ENCODE measurements around the gene CALCOCO1. TPM values are rescaled to one million over a fixed set of nuclear protein-coding genes. Genes with fewer than 3 reads are reported as not detected.

The CALCOCO1 gene
- total and polyA plus RNA-seq, 9 of the 15 experiments (the other 6 are each of a cell fraction or from before 2014, with no cell fraction given): 1.9 to 31.8 (median 11.0) TPM

- TF ChIP-seq MGA (IDR thresholded peaks at IDR 0.05) (no peak), NR2F6 (CRISPR knock-in tag; IDR thresholded peaks at IDR 0.05) (no peak), ATF2 (CRISPR knock-in tag; IDR thresholded peaks at IDR 0.05) (no peak), POLR2B (IDR thresholded peaks at IDR 0.05; ENCODE audit: low read depth, partially characterized antibody) (no peak), KLF16 (IDR thresholded peaks at IDR 0.05) (no peak), SMAD1 (IDR thresholded peaks at IDR 0.05; ENCODE audit: low read depth, low read length, partially characterized antibody) (no peak), CHD4 (IDR thresholded peaks at IDR 0.05; ENCODE audit: insufficient read depth, insufficient replicate concordance, low read depth, low read length, poor library complexity, severe bottlenecking) (no peak), CLOCK (CRISPR knock-in tag; IDR thresholded peaks at IDR 0.05; ENCODE audit: borderline replicate concordance) (no peak)
Observed at GRCh38 chr12:53720946-53721345, 6.3 kb downstream of the CALCOCO1 start (continued).
